Endothelial cell of umbilical vein (primary cell): ENCODE measurements around the gene PXK. TPM values are rescaled to one million over a fixed set of nuclear protein-coding genes. Genes with fewer than 3 reads are reported as not detected.

Experiments used
- BruUV-seq: library from RNA; stranded (reverse); fragments of 400-500 nt; replicated peaks from 2 replicates; lab custom pipeline; 2021; lab: Mats Ljungman, UMichigan
- CTCF ChIA-PET: fragments of 300-600, 350-600 bp; sonication (Branson Sonifier 250); formaldehyde crosslinking; loops from one replicate; lab custom pipeline; 2021; ENCODE audit warnings: antibody characterized with exemption, inconsistent platforms; lab: Charles Lee
- POLR2A ChIA-PET: fragments of 300-600, 350-600 bp; sonication (Branson Sonifier 250); formaldehyde crosslinking; loops from one replicate; lab custom pipeline; 2021; ENCODE audit warnings: antibody characterized with exemption, inconsistent platforms; lab: Charles Lee
- DNase-seq: peaks from one replicate; pipeline ENCODE4 v3.0.0-alpha.2; 2011; ENCODE audit warnings: low read depth, low spot score
- FAIRE-seq: peaks from 2 replicates; lab custom pipeline; 2011; peaks lifted over from hg19 to GRCh38; lab: Jason Lieb, UNC
- H2AFZ ChIP-seq: 2 replicates; pipeline ENCODE4 v1.6.0; 2012; ENCODE audit warnings: low read depth, low read length, control low read depth, inconsistent platforms
- H3K27ac ChIP-seq: 2 replicates; pipeline ENCODE4 v1.5.1; 2011; ENCODE audit warnings: low read depth, mild to moderate bottlenecking, control low read depth, low read length, moderate library complexity; ENCODE audit not compliant: insufficient read depth
- H3K27me3 ChIP-seq, 2 experiments: 2 replicates each; pipeline versions ENCODE4 v1.6.0 to v1.6.1; 2011; ENCODE audit warnings: low read length in 2 of 2, mixed read lengths in 1 of 2; ENCODE audit not compliant: control insufficient read depth in 2 of 2, insufficient read depth in 2 of 2
- H3K36me3 ChIP-seq, 2 experiments: 2 replicates in 1 of 2; 3 replicates in 1 of 2; pipeline ENCODE4 v1.5.1; 2011; ENCODE audit warnings: low read length in 2 of 2, mild to moderate bottlenecking in 1 of 2, moderate library complexity in 1 of 2; ENCODE audit not compliant: control insufficient read depth in 2 of 2, insufficient read depth in 2 of 2; ENCODE audit errors: extremely low read depth in 1 of 2
- H3K4me1 ChIP-seq: 3 replicates; pipeline ENCODE4 v1.5.1; 2011; ENCODE audit warnings: mild to moderate bottlenecking, low read length; ENCODE audit not compliant: control insufficient read depth, insufficient read depth; ENCODE audit errors: extremely low read depth
- H3K4me2 ChIP-seq: 2 replicates; pipeline ENCODE4 v1.6.1; 2011; ENCODE audit warnings: low read length, control low read depth, mixed read lengths; ENCODE audit not compliant: insufficient read depth
- H3K4me3 ChIP-seq, 3 experiments: fragments of 200-600 bp in 1 of 3; sonication (generic), shearing (Covaris generic) in 1 of 3; replicated peaks in 1 of 3; 2 replicates each; pipeline ENCODE4 v1.5.1; 2011 to 2016; ENCODE audit warnings: control low read depth in 3 of 3, low read length in 3 of 3, mild to moderate bottlenecking in 2 of 3, inconsistent platforms in 1 of 3, low read depth in 1 of 3, moderate library complexity in 1 of 3; ENCODE audit not compliant: insufficient read depth in 1 of 3
- H3K79me2 ChIP-seq: 2 replicates; pipeline ENCODE4 v1.6.0; 2012; ENCODE audit warnings: low read length, inconsistent platforms; ENCODE audit not compliant: control insufficient read depth, insufficient read depth
- H3K9ac ChIP-seq: replicated peaks from 2 replicates; pipeline ENCODE3; 2011; ENCODE audit warnings: low read length, control low read depth; ENCODE audit not compliant: insufficient read depth; ENCODE audit errors: extremely low read depth
- H3K9me1 ChIP-seq: replicated peaks from 3 replicates; pipeline ENCODE4 v1.6.0; 2011; ENCODE audit warnings: mild to moderate bottlenecking, low read length; ENCODE audit not compliant: control insufficient read depth, insufficient read depth; ENCODE audit errors: extremely low read depth
- H3K9me3 ChIP-seq: replicated peaks from 2 replicates; pipeline ENCODE4 v1.5.1; 2012; ENCODE audit warnings: low read length, inconsistent platforms; ENCODE audit not compliant: control insufficient read depth, insufficient read depth
- H4K20me1 ChIP-seq: replicated peaks from 2 replicates; pipeline ENCODE3; 2011; ENCODE audit warnings: mild to moderate bottlenecking, low read length; ENCODE audit not compliant: control insufficient read depth, insufficient read depth; ENCODE audit errors: extremely low read depth
- EZH2 ChIP-seq: IDR thresholded peaks from 2 replicates; pipeline ENCODE4 v1.6.1; 2012; ENCODE audit warnings: borderline replicate concordance, low read depth, mild to moderate bottlenecking, moderate library complexity, low read length, inconsistent platforms; ENCODE audit not compliant: severe bottlenecking
- FOS ChIP-seq: IDR thresholded peaks from 2 replicates; pipeline ENCODE4 v1.6.1; 2011; ENCODE audit warnings: mild to moderate bottlenecking, low read length, moderate library complexity, borderline replicate concordance; ENCODE audit not compliant: insufficient read depth
- GATA2 ChIP-seq: IDR thresholded peaks from 2 replicates; pipeline ENCODE4 v1.7.0; 2011; ENCODE audit warnings: low read depth, mild to moderate bottlenecking, moderate library complexity, mixed read lengths, low read length; ENCODE audit not compliant: insufficient read length, insufficient read depth
- JUN ChIP-seq: IDR thresholded peaks from 2 replicates; pipeline ENCODE4 v1.6.1; 2011; ENCODE audit warnings: borderline replicate concordance, low read depth; ENCODE audit not compliant: insufficient read length, insufficient read depth
- MYC ChIP-seq: IDR thresholded peaks from one replicate; pipeline ENCODE4 v1.6.1; 2011; ENCODE audit warnings: mild to moderate bottlenecking, low read depth, low read length
- POLR2A ChIP-seq: IDR thresholded peaks from 2 replicates; pipeline ENCODE4 v1.6.1; 2012; ENCODE audit warnings: low read depth, mild to moderate bottlenecking, control low read depth, low read length
- POLR2AphosphoS5 ChIP-seq: IDR thresholded peaks from 2 replicates; pipeline ENCODE4 v1.6.1; 2012; ENCODE audit warnings: low read depth, mild to moderate bottlenecking, control low read depth, low read length, moderate library complexity; ENCODE audit not compliant: insufficient read depth
- dilution Hi-C: fragments of 300-500 bp; cut with MboI; formaldehyde crosslinking; loops from one replicate; pipeline ENCODE4 v1.15.0; 2019; ENCODE audit warnings: low sequenced_read_pairs; ENCODE audit not compliant: extremely low pct_ligation_motif_present
- intact Hi-C: fragments of 100-400 bp; cut with micrococcal nuclease; formaldehyde crosslinking; loops from one replicate; pipeline ENCODE4 v1.10.0; 2022
- polyA plus RNA-seq, 4 experiments: library from polyadenylated mRNA; depleted of rRNA in 3 of 4; stranded (reverse) in 3 of 4; unstranded in 1 of 4; fragments of >200 nt; gene quantifications; 2 replicates each; pipeline versions ENCODE4 v1.2.1 to v1.2.3, GENCODE V29; 2011 to 2012; ENCODE audit warnings: missing spikeins in 1 of 4
- total RNA-seq: library from RNA; stranded (reverse); gene quantifications from 2 replicates; pipeline ENCODE4 v1.2.3, GENCODE V29; 2021
- TF ChIP-seq, protein P1 (sequence below): IDR thresholded peaks from 2 replicates; pipeline ENCODE4 v1.6.1; 2011; ENCODE audit not compliant: insufficient read depth, insufficient read length
- TF ChIP-seq, protein P2 (sequence below), 2 donors: IDR thresholded peaks; 1 replicate in 1 of 2; 2 replicates in 1 of 2; pipeline ENCODE4 v1.5.1; 2011; ENCODE audit warnings: low read length in 2 of 2, mild to moderate bottlenecking in 2 of 2, moderate library complexity in 2 of 2, control low read depth in 1 of 2, inconsistent platforms in 1 of 2, low read depth in 1 of 2; ENCODE audit not compliant: insufficient read depth in 1 of 2; ENCODE audit errors: extremely low read depth in 1 of 2

The PXK gene
- total and polyA plus RNA-seq, 2 donors (not counting 3 experiments of a cell fraction or from before 2014, with no cell fraction given), result 11.3 to 14.6 TPM

DNA sequence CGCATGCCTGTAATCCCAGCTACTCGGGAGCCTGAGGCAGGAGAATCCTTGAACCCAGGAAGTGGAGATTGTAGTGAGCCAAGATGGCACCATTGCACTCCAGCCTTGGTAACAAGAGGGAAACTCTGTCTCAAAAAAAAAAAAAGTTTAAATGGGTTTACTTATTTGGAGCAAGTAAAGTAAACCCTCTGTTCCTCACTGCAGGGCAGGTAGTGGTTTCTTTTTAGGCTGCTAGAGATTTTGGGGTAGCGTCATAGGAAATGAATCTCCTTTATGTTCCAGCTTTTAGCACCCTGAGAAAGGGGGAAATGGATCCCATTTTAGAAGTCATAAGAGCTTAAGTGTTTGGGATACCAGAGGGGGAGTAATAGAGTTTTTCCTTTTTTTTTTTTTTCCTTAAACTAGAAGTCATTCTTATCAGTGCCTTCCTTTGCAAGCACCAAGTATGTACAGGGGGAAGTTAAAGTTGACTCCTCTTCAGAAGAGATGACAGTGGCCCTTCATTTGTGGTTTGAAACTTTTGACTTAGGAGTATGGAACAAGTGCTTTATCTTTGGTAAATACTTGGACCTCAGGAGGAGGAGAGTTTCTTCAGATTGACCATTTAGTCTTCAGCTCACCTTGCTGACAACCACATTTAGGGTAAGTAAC is 8.0 kb downstream of the PXK start:
- intact Hi-C loops, result no loop called here
- Histone ChIP-seq H3K27ac (no peak overlapping the region), H3K27me3 (no peaks in the 10 kb centered on the region)

More for the DNA sequence above, 8.0 kb downstream of the PXK start:
- TF ChIP-seq MYC, result no peak
- TF ChIP-seq POLR2A, result no peak
- TF ChIP-seq, protein P1, sequence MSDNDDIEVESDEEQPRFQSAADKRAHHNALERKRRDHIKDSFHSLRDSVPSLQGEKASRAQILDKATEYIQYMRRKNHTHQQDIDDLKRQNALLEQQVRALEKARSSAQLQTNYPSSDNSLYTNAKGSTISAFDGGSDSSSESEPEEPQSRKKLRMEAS, result no peak
- TF ChIP-seq GATA2, result no peak
- TF ChIP-seq EZH2, result no peak
- no peak for TF ChIP-seq FOS
- TF ChIP-seq, protein P2, sequence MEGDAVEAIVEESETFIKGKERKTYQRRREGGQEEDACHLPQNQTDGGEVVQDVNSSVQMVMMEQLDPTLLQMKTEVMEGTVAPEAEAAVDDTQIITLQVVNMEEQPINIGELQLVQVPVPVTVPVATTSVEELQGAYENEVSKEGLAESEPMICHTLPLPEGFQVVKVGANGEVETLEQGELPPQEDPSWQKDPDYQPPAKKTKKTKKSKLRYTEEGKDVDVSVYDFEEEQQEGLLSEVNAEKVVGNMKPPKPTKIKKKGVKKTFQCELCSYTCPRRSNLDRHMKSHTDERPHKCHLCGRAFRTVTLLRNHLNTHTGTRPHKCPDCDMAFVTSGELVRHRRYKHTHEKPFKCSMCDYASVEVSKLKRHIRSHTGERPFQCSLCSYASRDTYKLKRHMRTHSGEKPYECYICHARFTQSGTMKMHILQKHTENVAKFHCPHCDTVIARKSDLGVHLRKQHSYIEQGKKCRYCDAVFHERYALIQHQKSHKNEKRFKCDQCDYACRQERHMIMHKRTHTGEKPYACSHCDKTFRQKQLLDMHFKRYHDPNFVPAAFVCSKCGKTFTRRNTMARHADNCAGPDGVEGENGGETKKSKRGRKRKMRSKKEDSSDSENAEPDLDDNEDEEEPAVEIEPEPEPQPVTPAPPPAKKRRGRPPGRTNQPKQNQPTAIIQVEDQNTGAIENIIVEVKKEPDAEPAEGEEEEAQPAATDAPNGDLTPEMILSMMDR (IDR thresholded peaks at IDR 0.05; ENCODE audit: extremely low read depth in 1 of 2, insufficient read depth in 1 of 2, low read depth in 1 of 2, low read length in 2 of 2), result no peak
- TF ChIP-seq POLR2AphosphoS5, result no peak
- no peak for TF ChIP-seq JUN
- H3K79me2 ChIP-seq, result no peaks in the 10 kb centered on the region
- H3K4me1 ChIP-seq, result no peaks in the 10 kb centered on the region
- no peaks in the 10 kb centered on the region for H4K20me1 ChIP-seq
- POLR2A ChIA-PET, result no interaction called here
- no peaks in the 10 kb centered on the region for H3K9me1 ChIP-seq
- H3K4me2 ChIP-seq, result no peak overlapping the region
- dilution Hi-C loops, result no loop called here
- FAIRE-seq (peak; percentile 15), DNase-seq (no peak)
- no peak overlapping the region for H3K4me3 ChIP-seq
- no peak overlapping the region for H2AFZ ChIP-seq
- H3K36me3 ChIP-seq, result no peaks in the 10 kb centered on the region
- BruUV-seq, result no TSS peak
- no peak overlapping the region for H3K9ac ChIP-seq
- CTCF ChIA-PET, result interaction anchor here (0.6 to 1.1 kb wide), 4 partner anchors 9 to 74 kb away, joined by 3 read pairs; no protein-coding TSS in a partner anchor
- H3K9me3 ChIP-seq, result no peaks in the 10 kb centered on the region
